PC-9 (cell line): ENCODE measurements around the gene AKAP7. TPM values are rescaled to one million over a fixed set of nuclear protein-coding genes. Genes with fewer than 3 reads are reported as not detected.

Source experiments
- BruUV-seq: library from RNA; stranded (reverse); fragments of 400-500 nt; replicated peaks from 2 replicates; lab custom pipeline; 2021; lab: Mats Ljungman, UMichigan
- CTCF ChIA-PET: fragments of 300-600 bp; sonication (Branson Sonifier 250); formaldehyde crosslinking; loops from one replicate; lab custom pipeline; 2022; ENCODE audit warnings: antibody characterized with exemption; lab: Charles Lee
- POLR2A ChIA-PET: fragments of 300-600 bp; sonication (Branson Sonifier 250); formaldehyde crosslinking; loops from one replicate; lab custom pipeline; 2022; ENCODE audit warnings: antibody characterized with exemption; ENCODE audit not compliant: unreplicated experiment; lab: Charles Lee
- DNase-seq, 2 experiments: peaks; one replicate each; pipeline versions ENCODE4 v3.0.0 to v3.0.0-alpha.2; 2015 to 2022; ENCODE audit warnings: mixed read lengths in 1 of 2
- H2AFZ ChIP-seq: fragments of 200-600 bp; sonication (generic); 2 replicates; pipeline ENCODE4 v1.8.1; 2017; ENCODE audit warnings: antibody characterized with exemption
- H3F3A ChIP-seq: fragments of 200-600 bp; sonication (generic); 2 replicates; pipeline ENCODE4 v1.8.1; 2017; ENCODE audit warnings: antibody characterized with exemption, mild to moderate bottlenecking, low read depth; ENCODE audit not compliant: insufficient read depth
- H3K27ac ChIP-seq: fragments of 200-600 bp; sonication (generic); 2 replicates; pipeline ENCODE4 v1.6.1; 2016; ENCODE audit warnings: mixed run types
- H3K27me3 ChIP-seq: fragments of 200-600 bp; sonication (generic); 2 replicates; pipeline ENCODE4 v1.6.1; 2016; ENCODE audit warnings: low read depth, mixed run types; ENCODE audit not compliant: insufficient read depth
- H3K36me3 ChIP-seq: fragments of 200-600 bp; sonication (generic); 2 replicates; pipeline ENCODE4 v1.6.1; 2016; ENCODE audit warnings: low read depth, mixed run types
- H3K4me1 ChIP-seq: fragments of 200-600 bp; sonication (generic); replicated peaks from 2 replicates; pipeline ENCODE4 v1.6.1; 2016; ENCODE audit warnings: mixed run types; ENCODE audit not compliant: insufficient read depth
- H3K4me2 ChIP-seq: fragments of 200-600 bp; sonication (generic); 2 replicates; pipeline ENCODE4 v1.6.1; 2017; ENCODE audit warnings: mixed run types
- H3K4me3 ChIP-seq: fragments of 200-600 bp; sonication (generic); 2 replicates; pipeline ENCODE4 v1.6.1; 2016; ENCODE audit warnings: mixed run types
- H3K79me2 ChIP-seq: fragments of 200-600 bp; sonication (generic); 2 replicates; pipeline ENCODE4 v1.6.1; 2017; ENCODE audit warnings: low read depth, mixed run types
- H3K9me2 ChIP-seq: fragments of 200-600 bp; sonication (generic); 2 replicates; pipeline ENCODE4 v1.8.1; 2017; ENCODE audit warnings: mild to moderate bottlenecking; ENCODE audit not compliant: insufficient read depth
- H3K9me3 ChIP-seq: fragments of 200-600 bp; sonication (generic); 2 replicates; pipeline ENCODE4 v1.8.1; 2016; ENCODE audit warnings: low read depth; ENCODE audit not compliant: insufficient read depth
- H4K20me1 ChIP-seq: fragments of 200-600 bp; sonication (generic); 2 replicates; pipeline ENCODE4 v1.8.1; 2017; ENCODE audit not compliant: insufficient read depth
- CTCF ChIP-seq: fragments of 200-600 bp; sonication (generic); conservative IDR thresholded peaks from 2 replicates; pipeline ENCODE4 v1.6.1; 2017; ENCODE audit warnings: mixed run types, antibody characterized with exemption, mild to moderate bottlenecking, moderate library complexity
- EZH2 ChIP-seq: fragments of 200-600 bp; sonication (generic); IDR thresholded peaks from 2 replicates; pipeline ENCODE4 v1.8.0; 2017; ENCODE audit warnings: antibody characterized with exemption, low read depth
- intact Hi-C: fragments of 100-400 bp; cut with micrococcal nuclease; formaldehyde crosslinking; loops from one replicate; pipeline ENCODE4 v1.10.0; 2022; ENCODE audit not compliant: unreplicated experiment
- total RNA-seq: library from RNA; stranded (reverse); gene quantifications from 2 replicates; pipeline ENCODE4 v1.2.3, GENCODE V29; 2021

The AKAP7 gene
- total RNA-seq, 1 experiment from 2014 or later, result 3.8 TPM

- CTCF ChIA-PET, result no interaction called here
- no peaks in the 10 kb centered on the region for H4K20me1 ChIP-seq
- H3K36me3 ChIP-seq, result no peaks in the 10 kb centered on the region
- no peaks in the 10 kb centered on the region for H3K9me3 ChIP-seq
- DNase-seq, result no peak
- no peaks in the 10 kb centered on the region for H3K27me3 ChIP-seq
- H3K9me2 ChIP-seq, result no peaks in the 10 kb centered on the region; the same call in 1 of the 2 replicates
- H3F3A ChIP-seq, result no peaks in the 10 kb centered on the region
- POLR2A ChIA-PET, result interaction anchor here (0.7 kb wide), 1 partner anchor 141 kb away, joined by 4 read pairs; no protein-coding TSS in a partner anchor
- no peak for TF ChIP-seq CTCF
- H3K4me2 ChIP-seq, result no peak overlapping the region
- no peak overlapping the region for H2AFZ ChIP-seq
- no peaks in the 10 kb centered on the region for H3K4me1 ChIP-seq
- no peaks in the 10 kb centered on the region for H3K79me2 ChIP-seq
- no peak overlapping the region for H3K4me3 ChIP-seq
- intact Hi-C loops, result no loop called here
- BruUV-seq, result no TSS peak
- H3K27ac ChIP-seq, result no peak overlapping the region
These were observed 181.4 kb downstream of the AKAP7 start for GRCh38 chr6:131316654-131317053.

GRCh38 chr6:131317516-131317915 is 182.2 kb downstream of the AKAP7 start:
- BruUV-seq, result no TSS peak

GRCh38 chr6:131321589-131321988 is 186.3 kb downstream of the AKAP7 start:
- Histone ChIP-seq H3K4me3 (no peak overlapping the region), H3K9me2 (no peaks in the 10 kb centered on the region; the same call in 1 of the 2 replicates)
- CTCF ChIA-PET, result no interaction called here

More at GRCh38 chr6:131317516-131317915, 182.2 kb downstream of the AKAP7 start:
- Histone ChIP-seq H3K9me3 (no peaks in the 10 kb centered on the region), H3K9me2 (no peaks in the 10 kb centered on the region; the same call in 1 of the 2 replicates), H3K79me2 (no peaks in the 10 kb centered on the region), H2AFZ (no peak overlapping the region), H3K36me3 (no peaks in the 10 kb centered on the region), H3K4me1 (no peaks in the 10 kb centered on the region), H3K27me3 (no peaks in the 10 kb centered on the region), H3K4me2 (no peak overlapping the region), H3F3A (no peaks in the 10 kb centered on the region), H3K4me3 (no peak overlapping the region), H4K20me1 (no peaks in the 10 kb centered on the region), H3K27ac (no peak overlapping the region)
- intact Hi-C loops, result no loop called here
- POLR2A ChIA-PET, result no interaction called here
- TF ChIP-seq CTCF, result no peak
- TF ChIP-seq EZH2, result no peak
- no peak for DNase-seq
- CTCF ChIA-PET, result no interaction called here

More at GRCh38 chr6:131321589-131321988, 186.3 kb downstream of the AKAP7 start:
- no TSS peak for BruUV-seq
- intact Hi-C loops, result no loop called here
- POLR2A ChIA-PET, result no interaction called here
- H3K4me2 ChIP-seq, result no peak overlapping the region
- H3K36me3 ChIP-seq, result no peaks in the 10 kb centered on the region
- no peak for TF ChIP-seq EZH2
- TF ChIP-seq CTCF, result no peak
- H3K4me1 ChIP-seq, result no peaks in the 10 kb centered on the region
- no peak overlapping the region for H2AFZ ChIP-seq
- H3F3A ChIP-seq, result no peaks in the 10 kb centered on the region
- H3K79me2 ChIP-seq, result no peaks in the 10 kb centered on the region
- no peak overlapping the region for H3K27ac ChIP-seq
- H3K9me3 ChIP-seq, result no peaks in the 10 kb centered on the region
- DNase-seq, result no peak
- no peaks in the 10 kb centered on the region for H4K20me1 ChIP-seq
- H3K27me3 ChIP-seq, result peaks cover 4% of the 10 kb centered on the region; the same call in 1 of the 2 replicates
